ENCODE data around the gene DHX58.
"Not testable (repeated sequence)": the region's sequence is repeated elsewhere in the genome, so short reads cannot be mapped to it uniquely, and the experiment has no call there.

The DHX58 gene
- 14.9 to 232 (median 24.9) reads per million in 18 experiments for total RNA-seq

- DNase-seq, result peak; percentile 87 to 89
These were observed at the start of gene DHX58 for GRCh38 chr17:42112552-42113176. DHX58 (minus strand) TSS chr17:42112714; CDS start chr17:42111892, 822 bp downstream.

GRCh38 chr17:42160531-42160910 is 48.0 kb upstream of the DHX58 start:
- DNase-seq, result no peak

- no peak for DNase-seq
These were observed 47.4 kb upstream of the DHX58 start for GRCh38 chr17:42159796-42160530.

GRCh38 chr17:42155614-42156045 is 43.1 kb upstream of the DHX58 start:
- DNase-seq, result no peak

- peak; percentile 34 to 54 for DNase-seq
These were observed 41.6 kb upstream of the DHX58 start for GRCh38 chr17:42153919-42154742.

GRCh38 chr17:42146911-42147607 is 34.5 kb upstream of the DHX58 start:
- no peak for DNase-seq

- DNase-seq, result not testable (repeated sequence)
These were observed 30.6 kb upstream of the DHX58 start for GRCh38 chr17:42143138-42143537.

GRCh38 chr17:42142371-42142896 is 29.9 kb upstream of the DHX58 start:
- DNase-seq, result peak in 1 of 2 donors; percentile 37

- peak; percentile 14 to 39 for DNase-seq
These were observed 28.9 kb upstream of the DHX58 start for GRCh38 chr17:42141382-42141781.

GRCh38 chr17:42140690-42141089 is 28.2 kb upstream of the DHX58 start:
- not testable (repeated sequence) for DNase-seq

GRCh38 chr17:42138749-42139492 is 26.4 kb upstream of the DHX58 start:
- no peak for DNase-seq

GRCh38 chr17:42136654-42137051 is 24.1 kb upstream of the DHX58 start:
- DNase-seq, result no peak

- DNase-seq, result peak; percentile 90 to 93
These were observed 23.4 kb upstream of the DHX58 start for GRCh38 chr17:42135664-42136653.

GRCh38 chr17:42135151-42135550 is 22.6 kb upstream of the DHX58 start:
- no peak for DNase-seq

- no peak for DNase-seq
These were observed 21.0 kb upstream of the DHX58 start for GRCh38 chr17:42133461-42134041.

- DNase-seq, result peak; percentile 75 to 82
These were observed 20.4 kb upstream of the DHX58 start for GRCh38 chr17:42132941-42133340.

- peak; percentile 39 to 41 for DNase-seq
These were observed 19.5 kb upstream of the DHX58 start for GRCh38 chr17:42131981-42132432.

- no peak for DNase-seq
These were observed 18.7 kb upstream of the DHX58 start for GRCh38 chr17:42131232-42131631.

GRCh38 chr17:42130310-42130936 is 17.9 kb upstream of the DHX58 start:
- no peak for DNase-seq

All from inflammatory macrophage (primary cell).